IPS-NIHi7 (cell line): ENCODE data around the gene SPEM2.
"Not testable (repeated sequence)": the region's sequence is repeated elsewhere in the genome, so short reads cannot be mapped to it uniquely, and the experiment has no call there.

ENCODE experiments used
- DNase-seq: peaks from one replicate; pipeline ENCODE4 v3.0.0; 2012; ENCODE audit warnings: mixed read lengths; ENCODE audit errors: extremely low spot score

Gene SPEM2

DNA sequence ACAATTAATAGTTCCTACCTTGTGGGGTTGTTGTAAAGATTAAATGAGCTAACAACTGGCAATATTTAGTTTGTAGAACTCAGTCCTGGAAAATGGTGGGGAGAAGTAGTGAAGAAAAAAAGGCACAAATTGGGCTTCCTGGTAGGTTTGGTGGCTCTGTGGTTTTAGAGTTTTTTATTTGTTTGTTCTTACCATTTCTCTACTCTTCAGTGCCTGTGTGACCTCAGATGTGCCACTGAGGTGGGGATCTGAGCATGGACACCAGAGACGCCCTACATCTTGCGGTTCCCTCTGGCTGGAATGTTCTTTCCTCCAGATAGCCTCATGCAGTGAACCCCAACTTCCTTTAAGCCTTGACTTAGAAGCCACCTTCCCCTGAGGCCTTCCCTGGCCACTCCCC lies 46.3 kb downstream of the SPEM2 start:
- DNase-seq, result no peak

GRCh38 chr17:7474767-7475166 lies 49.4 kb downstream of the SPEM2 start:
- DNase-seq, result not testable (repeated sequence)

DNA sequence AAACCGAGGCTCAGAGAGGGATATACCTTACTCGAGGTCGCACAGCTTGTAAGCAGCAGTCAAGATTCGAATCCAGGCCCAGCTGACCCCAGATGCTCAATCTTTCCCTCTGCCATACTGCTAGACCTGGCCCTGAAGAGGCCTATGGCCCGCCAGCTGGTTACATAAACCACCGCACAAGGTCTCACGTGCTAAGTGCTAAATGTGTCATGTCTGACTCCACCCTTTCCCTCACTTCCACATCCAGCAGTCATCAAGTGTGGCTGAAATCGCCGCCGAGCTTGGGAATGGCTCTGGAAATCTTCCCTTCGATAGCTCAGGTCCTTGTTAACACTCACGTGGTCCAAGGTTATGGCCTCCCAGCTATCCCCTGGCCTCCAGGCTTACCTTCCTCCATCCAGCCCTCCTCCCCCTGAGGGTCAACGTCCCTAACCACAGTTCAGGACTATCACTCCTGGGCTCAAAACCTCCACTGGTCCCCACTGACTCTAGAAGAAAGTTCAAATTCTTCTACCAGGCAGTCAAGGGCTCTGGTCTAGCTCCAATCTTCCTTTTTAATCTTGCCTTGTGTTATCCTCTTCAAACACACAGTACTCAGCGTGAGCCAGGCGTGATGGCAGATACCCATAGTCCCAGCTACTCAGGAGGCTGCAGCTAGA lies 50.5 kb downstream of the SPEM2 start:
- DNase-seq, result no peak

GRCh38 chr17:7476494-7476893 lies 51.1 kb downstream of the SPEM2 start:
- DNase-seq, result no peak

DNA sequence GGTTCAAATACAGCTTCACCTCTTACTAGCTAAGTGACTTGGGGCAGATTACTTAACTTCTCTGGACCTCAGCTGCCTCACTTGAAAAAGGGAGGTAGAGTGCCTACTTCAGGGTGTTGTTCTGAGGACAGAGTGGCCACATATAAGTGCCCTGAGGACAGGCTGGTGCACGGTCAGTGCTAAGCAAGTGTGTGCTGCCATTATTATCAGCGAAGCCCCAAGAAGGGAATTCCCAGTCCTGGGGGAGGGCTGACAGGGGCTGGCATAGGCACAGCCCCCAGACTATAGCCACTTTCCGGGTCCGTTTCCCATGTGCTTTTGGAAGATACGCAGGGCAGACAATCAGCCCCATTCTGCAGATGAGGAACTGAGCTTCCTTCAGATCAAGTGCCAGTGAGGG lies 51.5 kb downstream of the SPEM2 start:
- no peak for DNase-seq
